ENCODE measurements around the gene HPGDS. TPM values are rescaled to one million over a fixed set of nuclear protein-coding genes. Genes with fewer than 3 reads are reported as not detected.
"Not testable (repeated sequence)": the region's sequence is repeated elsewhere in the genome, so short reads cannot be mapped to it uniquely, and the experiment has no call there.

The HPGDS gene
- total and polyA plus RNA-seq, 2 of the 13 experiments (the other 11 are each of a cell fraction or from before 2014, with no cell fraction given) = not detected

DNA sequence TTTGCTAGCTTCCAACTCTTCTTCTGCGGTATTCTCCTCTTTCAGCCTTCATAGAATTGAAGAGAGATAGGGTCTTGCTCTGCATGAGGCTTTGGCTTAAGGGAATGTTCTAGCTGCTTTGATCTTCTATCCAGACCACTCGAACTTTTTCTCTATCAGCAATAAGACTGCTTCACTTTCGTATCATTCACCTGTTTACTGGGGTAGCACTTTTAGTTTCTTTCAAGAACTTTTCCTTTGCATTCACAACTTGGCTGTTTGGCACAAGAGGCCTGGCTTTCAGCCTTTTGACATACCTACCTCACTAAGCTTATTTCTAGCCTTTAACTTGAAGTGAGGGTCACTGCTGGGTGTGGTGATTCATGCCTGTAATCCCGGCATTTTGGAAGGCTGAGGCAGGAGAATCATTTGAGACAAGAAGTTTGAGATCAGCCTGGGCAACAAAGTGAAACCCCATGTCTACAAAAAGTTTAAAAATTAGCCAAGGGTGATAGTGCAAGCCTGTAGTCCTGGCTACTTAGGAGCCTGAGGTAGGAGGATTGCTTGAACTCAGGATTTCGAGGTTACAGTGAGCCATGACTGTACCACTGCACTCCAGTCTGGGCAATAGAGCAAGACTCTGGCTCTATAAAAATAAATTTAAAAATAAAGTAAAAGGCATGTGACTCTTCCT lies 47.1 kb upstream of the HPGDS start (continued):
- TF ChIP-seq, protein P1, sequence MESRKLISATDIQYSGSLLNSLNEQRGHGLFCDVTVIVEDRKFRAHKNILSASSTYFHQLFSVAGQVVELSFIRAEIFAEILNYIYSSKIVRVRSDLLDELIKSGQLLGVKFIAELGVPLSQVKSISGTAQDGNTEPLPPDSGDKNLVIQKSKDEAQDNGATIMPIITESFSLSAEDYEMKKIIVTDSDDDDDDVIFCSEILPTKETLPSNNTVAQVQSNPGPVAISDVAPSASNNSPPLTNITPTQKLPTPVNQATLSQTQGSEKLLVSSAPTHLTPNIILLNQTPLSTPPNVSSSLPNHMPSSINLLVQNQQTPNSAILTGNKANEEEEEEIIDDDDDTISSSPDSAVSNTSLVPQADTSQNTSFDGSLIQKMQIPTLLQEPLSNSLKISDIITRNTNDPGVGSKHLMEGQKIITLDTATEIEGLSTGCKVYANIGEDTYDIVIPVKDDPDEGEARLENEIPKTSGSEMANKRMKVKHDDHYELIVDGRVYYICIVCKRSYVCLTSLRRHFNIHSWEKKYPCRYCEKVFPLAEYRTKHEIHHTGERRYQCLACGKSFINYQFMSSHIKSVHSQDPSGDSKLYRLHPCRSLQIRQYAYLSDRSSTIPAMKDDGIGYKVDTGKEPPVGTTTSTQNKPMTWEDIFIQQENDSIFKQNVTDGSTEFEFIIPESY (CRISPR knock-in tag; IDR thresholded peaks at IDR 0.05) = no peak
- TF ChIP-seq NFKBIZ (CRISPR knock-in tag; IDR thresholded peaks at IDR 0.05) (no peak), YY1 (IDR thresholded peaks at IDR 0.05; ENCODE audit: insufficient read depth, insufficient replicate concordance, low read depth, low read length) (no peak), ZNF607 (CRISPR knock-in tag; IDR thresholded peaks at IDR 0.05; ENCODE audit: borderline replicate concordance) (no peak), HDAC6 (IDR thresholded peaks at IDR 0.05; ENCODE audit: low read depth, low read length) (no peak)
- TF ChIP-seq, protein P2, sequence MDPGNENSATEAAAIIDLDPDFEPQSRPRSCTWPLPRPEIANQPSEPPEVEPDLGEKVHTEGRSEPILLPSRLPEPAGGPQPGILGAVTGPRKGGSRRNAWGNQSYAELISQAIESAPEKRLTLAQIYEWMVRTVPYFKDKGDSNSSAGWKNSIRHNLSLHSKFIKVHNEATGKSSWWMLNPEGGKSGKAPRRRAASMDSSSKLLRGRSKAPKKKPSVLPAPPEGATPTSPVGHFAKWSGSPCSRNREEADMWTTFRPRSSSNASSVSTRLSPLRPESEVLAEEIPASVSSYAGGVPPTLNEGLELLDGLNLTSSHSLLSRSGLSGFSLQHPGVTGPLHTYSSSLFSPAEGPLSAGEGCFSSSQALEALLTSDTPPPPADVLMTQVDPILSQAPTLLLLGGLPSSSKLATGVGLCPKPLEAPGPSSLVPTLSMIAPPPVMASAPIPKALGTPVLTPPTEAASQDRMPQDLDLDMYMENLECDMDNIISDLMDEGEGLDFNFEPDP (CRISPR knock-in tag; conservative IDR thresholded peaks at IDR 0.05) = no peak
- TF ChIP-seq, protein P3, sequence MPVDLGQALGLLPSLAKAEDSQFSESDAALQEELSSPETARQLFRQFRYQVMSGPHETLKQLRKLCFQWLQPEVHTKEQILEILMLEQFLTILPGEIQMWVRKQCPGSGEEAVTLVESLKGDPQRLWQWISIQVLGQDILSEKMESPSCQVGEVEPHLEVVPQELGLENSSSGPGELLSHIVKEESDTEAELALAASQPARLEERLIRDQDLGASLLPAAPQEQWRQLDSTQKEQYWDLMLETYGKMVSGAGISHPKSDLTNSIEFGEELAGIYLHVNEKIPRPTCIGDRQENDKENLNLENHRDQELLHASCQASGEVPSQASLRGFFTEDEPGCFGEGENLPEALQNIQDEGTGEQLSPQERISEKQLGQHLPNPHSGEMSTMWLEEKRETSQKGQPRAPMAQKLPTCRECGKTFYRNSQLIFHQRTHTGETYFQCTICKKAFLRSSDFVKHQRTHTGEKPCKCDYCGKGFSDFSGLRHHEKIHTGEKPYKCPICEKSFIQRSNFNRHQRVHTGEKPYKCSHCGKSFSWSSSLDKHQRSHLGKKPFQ (CRISPR knock-in tag; IDR thresholded peaks at IDR 0.05; ENCODE audit: insufficient replicate concordance) = no peak
- TF ChIP-seq, protein P4, sequence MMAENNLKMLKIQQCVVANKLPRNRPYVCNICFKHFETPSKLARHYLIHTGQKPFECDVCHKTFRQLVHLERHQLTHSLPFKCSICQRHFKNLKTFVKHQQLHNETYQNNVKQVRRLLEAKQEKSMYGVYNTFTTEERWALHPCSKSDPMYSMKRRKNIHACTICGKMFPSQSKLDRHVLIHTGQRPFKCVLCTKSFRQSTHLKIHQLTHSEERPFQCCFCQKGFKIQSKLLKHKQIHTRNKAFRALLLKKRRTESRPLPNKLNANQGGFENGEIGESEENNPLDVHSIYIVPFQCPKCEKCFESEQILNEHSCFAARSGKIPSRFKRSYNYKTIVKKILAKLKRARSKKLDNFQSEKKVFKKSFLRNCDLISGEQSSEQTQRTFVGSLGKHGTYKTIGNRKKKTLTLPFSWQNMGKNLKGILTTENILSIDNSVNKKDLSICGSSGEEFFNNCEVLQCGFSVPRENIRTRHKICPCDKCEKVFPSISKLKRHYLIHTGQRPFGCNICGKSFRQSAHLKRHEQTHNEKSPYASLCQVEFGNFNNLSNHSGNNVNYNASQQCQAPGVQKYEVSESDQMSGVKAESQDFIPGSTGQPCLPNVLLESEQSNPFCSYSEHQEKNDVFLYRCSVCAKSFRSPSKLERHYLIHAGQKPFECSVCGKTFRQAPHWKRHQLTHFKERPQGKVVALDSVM (CRISPR knock-in tag; IDR thresholded peaks at IDR 0.05) = no peak

DNA sequence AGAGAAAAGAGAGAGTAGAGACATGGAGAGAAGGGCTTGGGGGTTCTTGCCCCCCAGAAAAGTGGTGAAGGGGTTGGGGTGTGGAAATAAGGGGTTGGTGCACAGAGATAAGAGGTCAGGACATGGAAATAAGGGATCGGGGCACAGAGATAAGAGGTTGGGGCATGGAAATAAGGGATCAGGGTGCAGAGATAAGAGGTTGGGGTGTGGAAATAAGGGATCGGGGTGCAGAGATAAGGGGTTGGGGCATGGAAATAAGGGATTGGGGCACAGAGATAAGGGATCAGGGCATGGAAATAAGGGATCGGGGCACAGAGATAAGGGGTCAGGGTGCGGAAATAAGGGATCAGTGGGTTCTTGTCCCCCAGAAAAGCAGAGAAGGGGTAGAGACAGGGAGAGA lies 45.3 kb upstream of the HPGDS start:
- DNase-seq (ENCODE audit: low spot score); FAIRE-seq; H3K27me3 ChIP-seq (ENCODE audit: control insufficient read depth in 1 of 2, insufficient read depth in 2 of 2, low read length in 2 of 2); H3K79me2 ChIP-seq (ENCODE audit: insufficient read depth, low read length); H2AFZ ChIP-seq (ENCODE audit: low read length); H3K27ac ChIP-seq (ENCODE audit: extremely low read length, insufficient read depth, low read length); H3K4me3 ChIP-seq (replicated peaks in 1 of 3; ENCODE audit: insufficient read depth in 1 of 3, low read depth in 2 of 3, low read length in 3 of 3); H3K4me1 ChIP-seq (ENCODE audit: insufficient read depth, low read length); H3K36me3 ChIP-seq (replicated peaks in 1 of 2; ENCODE audit: control insufficient read depth in 1 of 2, insufficient read depth in 2 of 2, low read length in 2 of 2); H4K20me1 ChIP-seq (ENCODE audit: insufficient read depth, low read length); H3K9me3 ChIP-seq (ENCODE audit: low read length); BruUV-seq (replicated peaks); H3K4me2 ChIP-seq (ENCODE audit: low read depth, low read length); in situ Hi-C loops (cut with HindIII; ENCODE audit: extremely low pct_ligation_motif_present, low pct_unique_long_range_greater_than_20kb); H3K9ac ChIP-seq (ENCODE audit: insufficient read depth, low read depth, low read length); POLR2A ChIA-PET; CTCF ChIA-PET (ENCODE audit: low intra/inter-chr PET ratio, low total read pairs); ATAC-seq; intact Hi-C loops (cut with micrococcal nuclease; ENCODE audit: unreplicated experiment): not testable (repeated sequence)
- 32% methylated on average over 4 of the region's 4 CpGs for WGBS (ENCODE audit: low lambda C conversion rate)

DNA sequence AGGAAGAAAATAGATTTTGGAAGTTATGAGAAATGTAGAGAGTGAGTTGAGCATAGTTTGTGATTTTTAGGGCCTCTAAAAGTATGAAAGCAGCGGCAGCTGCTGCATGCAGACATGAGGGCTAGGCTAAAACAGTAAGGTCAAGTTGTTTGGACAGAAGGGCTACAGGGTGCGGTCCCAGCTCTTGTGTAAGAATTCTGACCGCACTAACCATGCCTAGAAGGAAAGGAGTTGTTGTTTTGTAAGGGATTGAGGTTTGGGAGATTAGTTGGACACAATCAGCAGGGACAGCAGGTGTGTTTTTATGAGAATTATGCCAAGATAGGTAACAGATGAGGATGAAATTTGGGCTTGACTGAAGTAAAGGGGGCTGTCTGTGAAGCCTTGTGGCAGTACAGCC lies 42.8 kb upstream of the HPGDS start:
- BruUV-seq (replicated peaks); DNase-seq (ENCODE audit: low spot score); CTCF ChIA-PET (ENCODE audit: low intra/inter-chr PET ratio, low total read pairs); in situ Hi-C loops (cut with HindIII; ENCODE audit: extremely low pct_ligation_motif_present, low pct_unique_long_range_greater_than_20kb); H2AFZ ChIP-seq (ENCODE audit: low read length); H3K4me3 ChIP-seq (replicated peaks in 1 of 3; ENCODE audit: insufficient read depth in 1 of 3, low read depth in 2 of 3, low read length in 3 of 3); ATAC-seq; H3K27ac ChIP-seq (ENCODE audit: extremely low read length, insufficient read depth, low read length); POLR2A ChIA-PET; H3K9ac ChIP-seq (ENCODE audit: insufficient read depth, low read depth, low read length); H3K4me2 ChIP-seq (ENCODE audit: low read depth, low read length); H4K20me1 ChIP-seq (ENCODE audit: insufficient read depth, low read length); intact Hi-C loops (cut with micrococcal nuclease; ENCODE audit: unreplicated experiment); H3K36me3 ChIP-seq (replicated peaks in 1 of 2; ENCODE audit: control insufficient read depth in 1 of 2, insufficient read depth in 2 of 2, low read length in 2 of 2); H3K9me3 ChIP-seq (ENCODE audit: low read length); H3K4me1 ChIP-seq (ENCODE audit: insufficient read depth, low read length); H3K79me2 ChIP-seq (ENCODE audit: insufficient read depth, low read length); H3K27me3 ChIP-seq (ENCODE audit: control insufficient read depth in 1 of 2, insufficient read depth in 2 of 2, low read length in 2 of 2); FAIRE-seq: not testable (repeated sequence)
- 41% methylated on average over 3 of the region's 3 CpGs for WGBS (ENCODE audit: low lambda C conversion rate)

Measured in HepG2 (cell line).